Trophoblast cell (in vitro differentiated cells and primary cell): ENCODE measurements around the gene GRSF1.
A peak's percentile ranks its signal among the peaks of the same experiment; 100 is the strongest.

Experiments used
- DNase-seq, 2 donors: peaks; one replicate each; pipeline ENCODE4 v3.0.0-alpha.2; 2016
- H2AFZ ChIP-seq: 2 replicates; pipeline ENCODE4 v1.6.1; 2013; ENCODE audit warnings: low read length, moderate library complexity, mild to moderate bottlenecking; ENCODE audit not compliant: insufficient read depth, poor library complexity
- H2AK5ac ChIP-seq: 2 replicates; pipeline ENCODE4 v1.6.1; 2013; ENCODE audit warnings: mild to moderate bottlenecking, low read length
- H2BK120ac ChIP-seq: 2 replicates; pipeline ENCODE4 v1.6.1; 2013; ENCODE audit warnings: low read length, mild to moderate bottlenecking, moderate library complexity; ENCODE audit not compliant: insufficient read depth, poor library complexity
- H2BK12ac ChIP-seq: 2 replicates; pipeline ENCODE4 v1.6.1; 2013; ENCODE audit warnings: mild to moderate bottlenecking, low read length, moderate library complexity
- H2BK5ac ChIP-seq: 2 replicates; pipeline ENCODE4 v1.6.1; 2013; ENCODE audit warnings: low read length, low read depth, moderate library complexity, mild to moderate bottlenecking; ENCODE audit not compliant: poor library complexity
- H3K14ac ChIP-seq: 2 replicates; pipeline ENCODE4 v1.6.1; 2013; ENCODE audit warnings: mild to moderate bottlenecking, low read length
- H3K18ac ChIP-seq: 2 replicates; pipeline ENCODE4 v1.6.1; 2013; ENCODE audit warnings: mild to moderate bottlenecking, low read length
- H3K23ac ChIP-seq: 2 replicates; pipeline ENCODE4 v1.6.1; 2013; ENCODE audit warnings: low read length
- H3K27ac ChIP-seq: 2 replicates; pipeline ENCODE4 v1.5.1; 2013; ENCODE audit warnings: low read depth, mild to moderate bottlenecking, inconsistent platforms, low read length, moderate library complexity
- H3K27me3 ChIP-seq: 2 replicates; pipeline ENCODE4 v1.6.1; 2013; ENCODE audit warnings: inconsistent platforms, mild to moderate bottlenecking, low read length, moderate library complexity; ENCODE audit not compliant: insufficient read depth
- H3K36me3 ChIP-seq, 2 experiments: 1 replicate in 1 of 2; 2 replicates in 1 of 2; pipeline ENCODE4 v1.6.1; 2013; ENCODE audit warnings: low read length in 2 of 2, mild to moderate bottlenecking in 2 of 2, moderate library complexity in 1 of 2; ENCODE audit not compliant: insufficient read depth in 2 of 2, control insufficient read depth in 1 of 2
- H3K4ac ChIP-seq: 2 replicates; pipeline ENCODE4 v1.6.1; 2013; ENCODE audit warnings: low read depth, mild to moderate bottlenecking, low read length, moderate library complexity
- H3K4me1 ChIP-seq, 2 experiments: 1 replicate in 1 of 2; 2 replicates in 1 of 2; pipeline ENCODE4 v1.6.1; 2013; ENCODE audit warnings: low read length in 2 of 2, mild to moderate bottlenecking in 2 of 2, moderate library complexity in 1 of 2; ENCODE audit not compliant: insufficient read depth in 2 of 2, control insufficient read depth in 1 of 2
- H3K4me2 ChIP-seq: 2 replicates; pipeline ENCODE4 v1.6.1; 2013; ENCODE audit warnings: inconsistent platforms, mild to moderate bottlenecking, low read length, moderate library complexity
- H3K4me3 ChIP-seq: 2 replicates; pipeline ENCODE4 v1.5.1; 2013; ENCODE audit warnings: mild to moderate bottlenecking, low read depth, low read length, inconsistent platforms
- H3K79me1 ChIP-seq: one replicate; pipeline ENCODE4 v1.6.1; 2013; ENCODE audit warnings: low read length
- H3K79me2 ChIP-seq: 2 replicates; pipeline ENCODE4 v1.6.1; 2013; ENCODE audit warnings: low read length, mild to moderate bottlenecking; ENCODE audit not compliant: control insufficient read depth, insufficient read depth, poor library complexity
- H3K9ac ChIP-seq: 2 replicates; pipeline ENCODE4 v1.6.1; 2013; ENCODE audit warnings: mild to moderate bottlenecking, low read length
- H3K9me3 ChIP-seq: 2 replicates; pipeline ENCODE4 v1.6.1; 2013; ENCODE audit warnings: low read depth, mild to moderate bottlenecking, control low read depth, inconsistent platforms, low read length; ENCODE audit not compliant: insufficient read depth
- H4K12ac ChIP-seq: 2 replicates; pipeline ENCODE4 v1.6.1; 2013; ENCODE audit warnings: low read depth, mild to moderate bottlenecking, low read length, moderate library complexity
- H4K8ac ChIP-seq: 2 replicates; pipeline ENCODE4 v1.6.1; 2013; ENCODE audit warnings: low read depth, mild to moderate bottlenecking, low read length, moderate library complexity
- H4K91ac ChIP-seq: one replicate; pipeline ENCODE4 v1.6.1; 2013; ENCODE audit warnings: low read depth, mild to moderate bottlenecking, low read length, moderate library complexity
- WGBS: extraction: QIAGEN DNeasy Blood & Tissue Kit; methylation state at CpG from one replicate; pipeline ENCODE4 v1.1.7; 2013; ENCODE audit warnings: missing lambda C conversion rate; ENCODE audit not compliant: insufficient read length, insufficient coverage; ENCODE audit errors: extremely low coverage; 5-methylcytosine and 5-hydroxymethylcytosine counted together

Gene GRSF1

DNA sequence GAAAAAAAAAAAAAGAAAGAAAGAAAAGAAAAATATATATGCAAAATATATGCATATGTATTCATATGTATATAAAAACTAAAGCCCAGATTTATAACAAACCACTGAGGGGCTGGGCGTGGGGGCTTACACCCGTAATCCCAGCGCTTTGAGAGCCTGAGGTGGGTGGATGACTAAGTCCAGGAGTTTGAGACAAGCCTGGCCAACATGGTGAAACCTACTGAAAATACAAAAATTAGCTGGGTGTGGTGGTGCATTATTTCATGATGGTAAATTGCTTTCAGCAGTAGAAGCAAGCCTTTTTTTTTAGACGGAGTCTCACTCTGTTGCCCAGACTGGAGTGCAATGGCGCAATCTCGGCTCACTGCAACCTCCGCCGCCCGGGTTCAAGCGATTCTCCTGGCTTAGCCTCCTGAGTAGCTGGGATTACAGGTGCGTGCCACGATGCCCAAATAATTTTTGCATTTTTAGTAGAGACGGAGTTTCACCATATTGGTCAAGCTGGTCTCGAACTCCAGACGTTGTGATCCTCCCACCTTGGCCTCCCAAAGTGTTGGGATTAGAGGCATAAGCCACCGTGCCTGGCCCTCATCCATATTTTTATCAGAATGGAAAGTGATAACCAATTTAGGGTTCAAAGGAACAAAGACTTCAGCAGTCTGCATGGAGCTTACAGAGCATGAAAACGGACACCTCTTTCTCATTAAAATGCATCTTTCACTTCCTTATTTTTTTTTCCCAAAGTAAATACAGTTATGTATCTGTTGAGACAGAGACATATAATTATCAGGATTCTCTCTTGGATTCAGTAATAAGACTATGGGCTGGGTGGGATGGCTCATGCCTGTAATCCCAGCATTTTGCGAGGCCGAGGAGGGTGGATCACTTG lies 34.8 kb upstream of the GRSF1 start:
- no peak overlapping the region for H4K91ac ChIP-seq
- H3K23ac ChIP-seq, result no peak overlapping the region
- no peak overlapping the region for H2BK5ac ChIP-seq
- H3K36me3 ChIP-seq, result no peaks in the 10 kb centered on the region
- H3K27me3 ChIP-seq, result no peaks in the 10 kb centered on the region
- H3K27ac ChIP-seq, result no peak overlapping the region
- no peak overlapping the region for H4K12ac ChIP-seq
- H3K4ac ChIP-seq, result no peak overlapping the region
- H3K14ac ChIP-seq, result no peak overlapping the region
- no peak overlapping the region for H2AK5ac ChIP-seq
- H2BK12ac ChIP-seq, result no peak overlapping the region
- no peaks in the 10 kb centered on the region for H3K9me3 ChIP-seq
- no peaks in the 10 kb centered on the region for H3K79me2 ChIP-seq
- H3K9ac ChIP-seq, result no peak overlapping the region
- H3K4me2 ChIP-seq, result no peak overlapping the region
- WGBS, result no CpG with 5 or more reads among the region's 19 CpGs
- no peak overlapping the region for H4K8ac ChIP-seq
- no peak for DNase-seq
- no peak overlapping the region for H3K18ac ChIP-seq
- H2BK120ac ChIP-seq, result no peak overlapping the region
- no peaks in the 10 kb centered on the region for H3K79me1 ChIP-seq
- H3K4me1 ChIP-seq, result no peaks in the 10 kb centered on the region
- H3K4me3 ChIP-seq, result no peak overlapping the region
- H2AFZ ChIP-seq, result no peak overlapping the region

DNA sequence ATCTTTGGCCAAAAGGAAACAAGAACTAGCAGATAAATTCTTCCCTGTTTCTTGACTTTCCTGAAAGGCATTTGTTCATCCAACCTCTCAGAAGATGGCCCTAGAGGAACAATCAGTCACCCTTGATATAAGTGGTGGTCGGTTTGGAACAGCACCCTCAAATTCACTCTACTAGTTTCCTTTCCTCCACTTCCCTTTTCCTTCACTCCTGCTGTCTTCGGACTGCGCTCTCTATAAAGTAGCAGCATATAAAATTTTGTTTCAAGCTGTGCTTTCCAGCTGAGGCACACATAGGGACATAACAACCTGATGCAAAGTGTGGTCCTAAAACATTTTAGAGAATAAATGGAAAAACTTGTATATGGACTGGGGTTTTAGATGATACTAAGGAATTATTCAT lies 33.5 kb upstream of the GRSF1 start:
- no peak overlapping the region for H4K8ac ChIP-seq
- H3K27me3 ChIP-seq, result no peaks in the 10 kb centered on the region
- no peak overlapping the region for H3K4me2 ChIP-seq
- WGBS, result no CpG with 5 or more reads among the region's 3 CpGs
- no peaks in the 10 kb centered on the region for H3K79me1 ChIP-seq
- no peak overlapping the region for H4K12ac ChIP-seq
- no peak overlapping the region for H3K18ac ChIP-seq
- H3K4ac ChIP-seq, result no peak overlapping the region
- H3K36me3 ChIP-seq, result no peaks in the 10 kb centered on the region
- no peak overlapping the region for H3K4me3 ChIP-seq
- no peak overlapping the region for H2AFZ ChIP-seq
- no peak overlapping the region for H4K91ac ChIP-seq
- H2BK5ac ChIP-seq, result no peak overlapping the region
- no peaks in the 10 kb centered on the region for H3K4me1 ChIP-seq
- no peak for DNase-seq
- no peak overlapping the region for H2BK120ac ChIP-seq
- no peak overlapping the region for H3K14ac ChIP-seq
- no peak overlapping the region for H2BK12ac ChIP-seq
- no peak overlapping the region for H2AK5ac ChIP-seq
- no peak overlapping the region for H3K9ac ChIP-seq
- no peaks in the 10 kb centered on the region for H3K9me3 ChIP-seq
- no peak overlapping the region for H3K23ac ChIP-seq
- H3K79me2 ChIP-seq, result no peaks in the 10 kb centered on the region
- no peak overlapping the region for H3K27ac ChIP-seq

DNA sequence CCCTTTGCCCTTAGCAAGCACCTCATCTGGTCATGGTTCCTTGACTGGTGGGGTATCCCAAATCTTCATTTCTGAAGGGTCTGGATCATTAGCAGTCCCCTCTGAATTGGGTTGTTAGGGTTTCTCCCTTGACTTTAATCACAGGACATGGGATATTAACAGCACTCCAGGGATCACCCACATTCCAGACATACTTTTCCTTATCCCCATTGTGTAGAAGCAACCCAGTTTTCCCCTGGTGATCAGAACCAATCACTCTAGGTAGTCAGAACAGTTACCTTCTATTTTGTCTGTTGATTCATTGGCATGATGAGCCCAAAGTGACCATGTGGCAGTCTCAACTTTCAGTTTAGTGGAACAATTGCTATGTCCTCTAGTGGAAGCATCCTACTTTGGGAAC lies 29.1 kb upstream of the GRSF1 start:
- H3K18ac ChIP-seq, result no peak overlapping the region
- H3K4me3 ChIP-seq, result no peak overlapping the region
- H3K9me3 ChIP-seq, result no peaks in the 10 kb centered on the region
- H3K36me3 ChIP-seq, result no peaks in the 10 kb centered on the region
- no peaks in the 10 kb centered on the region for H3K79me2 ChIP-seq
- no peak overlapping the region for H3K9ac ChIP-seq
- no peak overlapping the region for H3K4ac ChIP-seq
- no peak overlapping the region for H2BK12ac ChIP-seq
- DNase-seq, result no peak
- H3K14ac ChIP-seq, result no peak overlapping the region
- H4K12ac ChIP-seq, result no peak overlapping the region
- no peaks in the 10 kb centered on the region for H3K79me1 ChIP-seq
- no peak overlapping the region for H2AFZ ChIP-seq
- no peak overlapping the region for H3K23ac ChIP-seq
- no peaks in the 10 kb centered on the region for H3K4me1 ChIP-seq
- H2BK120ac ChIP-seq, result no peak overlapping the region
- no peak overlapping the region for H4K91ac ChIP-seq
- no peak overlapping the region for H3K4me2 ChIP-seq
- H4K8ac ChIP-seq, result no peak overlapping the region
- H2BK5ac ChIP-seq, result no peak overlapping the region
- no peak overlapping the region for H3K27ac ChIP-seq
- no peaks in the 10 kb centered on the region for H3K27me3 ChIP-seq
- no peak overlapping the region for H2AK5ac ChIP-seq

DNA sequence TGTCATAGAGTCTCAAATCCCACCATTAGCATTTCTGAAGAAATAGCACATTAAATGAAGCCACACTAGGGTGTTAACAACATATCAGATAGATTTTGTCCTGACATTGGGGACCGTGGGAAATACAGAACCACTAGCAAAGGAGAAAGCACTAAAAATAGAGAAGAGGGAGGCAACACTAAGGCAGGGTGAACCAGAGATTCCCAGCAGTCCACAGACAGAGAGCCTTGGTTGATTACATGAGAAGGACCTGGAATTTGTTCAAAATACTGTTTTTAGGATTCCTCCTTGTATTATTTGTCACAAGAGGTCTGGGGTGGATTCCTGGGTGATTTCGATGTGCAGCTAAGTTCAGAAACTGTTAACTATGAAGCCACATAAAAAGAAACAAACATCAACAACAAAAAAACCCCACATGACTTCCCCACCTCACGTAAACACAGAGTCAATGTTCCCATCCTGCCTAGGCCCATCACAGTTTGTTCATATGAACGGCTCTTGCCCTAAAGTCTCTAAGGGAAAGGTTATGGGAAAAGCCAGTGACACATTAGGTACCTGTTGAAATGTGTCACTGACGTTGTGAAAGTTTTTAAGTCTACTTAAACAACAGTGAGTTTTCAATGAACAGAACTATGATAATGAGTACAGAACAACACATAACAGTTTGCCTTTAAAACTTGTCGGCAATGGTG lies 23.6 kb upstream of the GRSF1 start:
- no peaks in the 10 kb centered on the region for H3K36me3 ChIP-seq
- H2AFZ ChIP-seq, result no peak overlapping the region
- H4K8ac ChIP-seq, result no peak overlapping the region
- H3K9me3 ChIP-seq, result no peaks in the 10 kb centered on the region
- H3K79me2 ChIP-seq, result no peaks in the 10 kb centered on the region
- H3K4ac ChIP-seq, result no peak overlapping the region
- no peak overlapping the region for H3K4me3 ChIP-seq
- H3K18ac ChIP-seq, result no peak overlapping the region
- no peak overlapping the region for H4K12ac ChIP-seq
- H3K27ac ChIP-seq, result no peak overlapping the region
- WGBS, result no CpG with 5 or more reads among the region's 6 CpGs
- H2BK12ac ChIP-seq, result no peak overlapping the region
- H2AK5ac ChIP-seq, result no peak overlapping the region
- no peak overlapping the region for H3K9ac ChIP-seq
- no peaks in the 10 kb centered on the region for H3K4me1 ChIP-seq
- H2BK120ac ChIP-seq, result no peak overlapping the region
- H3K27me3 ChIP-seq, result no peaks in the 10 kb centered on the region
- no peak overlapping the region for H2BK5ac ChIP-seq
- H3K4me2 ChIP-seq, result no peak overlapping the region
- H3K14ac ChIP-seq, result no peak overlapping the region
- peak in 1 of 2 donors; percentile 38 for DNase-seq
- no peak overlapping the region for H4K91ac ChIP-seq
- H3K23ac ChIP-seq, result no peak overlapping the region
- H3K79me1 ChIP-seq, result no peaks in the 10 kb centered on the region
